Endodermal cell (in vitro differentiated cells): ENCODE measurements around the gene OTOG. TPM values are rescaled to one million over a fixed set of nuclear protein-coding genes. Genes with fewer than 3 reads are reported as not detected.
"Not testable (repeated sequence)": the region's sequence is repeated elsewhere in the genome, so short reads cannot be mapped to it uniquely, and the experiment has no call there.

ENCODE experiments used
- DNase-seq: peaks from one replicate; pipeline ENCODE4 v3.0.0-alpha.2; 2017
- H3K27ac ChIP-seq: 2 replicates; pipeline ENCODE4 v1.5.1; 2013; ENCODE audit warnings: mild to moderate bottlenecking, low read depth, low read length, moderate library complexity
- H3K27me3 ChIP-seq: 2 replicates; pipeline ENCODE4 v1.6.1; 2013; ENCODE audit warnings: mild to moderate bottlenecking, low read length, moderate library complexity; ENCODE audit not compliant: insufficient read depth, control insufficient read depth, poor library complexity, severe bottlenecking
- H3K36me3 ChIP-seq: 2 replicates; pipeline ENCODE4 v1.7.0; 2013; ENCODE audit warnings: mild to moderate bottlenecking, low read length, moderate library complexity; ENCODE audit not compliant: control insufficient read depth, insufficient read depth
- H3K4me1 ChIP-seq: one replicate; pipeline ENCODE4 v1.7.0; 2013; ENCODE audit warnings: low read length; ENCODE audit not compliant: control insufficient read depth, insufficient read depth
- H3K4me3 ChIP-seq: 2 replicates; pipeline ENCODE4 v1.5.1; 2013; ENCODE audit warnings: mild to moderate bottlenecking, low read length, moderate library complexity
- H3K9ac ChIP-seq: 2 replicates; pipeline ENCODE4 v1.6.1; 2013; ENCODE audit warnings: mild to moderate bottlenecking, low read length, moderate library complexity; ENCODE audit not compliant: poor library complexity, severe bottlenecking; ENCODE audit errors: extremely low read depth
- H3K9me3 ChIP-seq: 2 replicates; pipeline ENCODE4 v1.6.1; 2013; ENCODE audit warnings: mild to moderate bottlenecking, low read length, moderate library complexity; ENCODE audit not compliant: control insufficient read depth
- H3K27ac Mint-ChIP-seq: 2 replicates; pipeline ENCODE4 v1.8.0; 2020; ENCODE audit warnings: mixed read lengths
- H3K27me3 Mint-ChIP-seq: 2 replicates; pipeline ENCODE4 v1.8.0; 2021; ENCODE audit warnings: mild to moderate bottlenecking, mixed read lengths; ENCODE audit not compliant: insufficient read depth
- H3K36me3 Mint-ChIP-seq: 2 replicates; pipeline ENCODE4 v1.8.0; 2020; ENCODE audit warnings: low read depth, mixed read lengths
- H3K4me1 Mint-ChIP-seq: 2 replicates; pipeline ENCODE4 v1.8.0; 2020; ENCODE audit warnings: mixed read lengths
- H3K4me3 Mint-ChIP-seq: 2 replicates; pipeline ENCODE4 v1.8.0; 2020; ENCODE audit warnings: mild to moderate bottlenecking, moderate library complexity, mixed read lengths
- H3K9me3 Mint-ChIP-seq: 2 replicates; pipeline ENCODE4 v1.8.0; 2020; ENCODE audit warnings: mild to moderate bottlenecking, mixed read lengths
- CTCF ChIP-seq: fragments of 200-600 bp; sonication (generic); conservative IDR thresholded peaks from 2 replicates; pipeline ENCODE4 v1.5.0; 2021; ENCODE audit warnings: antibody characterized with exemption, mild to moderate bottlenecking
- WGBS, 2 experiments: methylation state at CpG; one replicate each; pipeline versions ENCODE4 v1.1.5 to v1.1.7; 2013; ENCODE audit warnings: missing lambda C conversion rate in 2 of 2, mixed read lengths in 1 of 2; ENCODE audit not compliant: insufficient coverage in 1 of 2, insufficient read length in 1 of 2; 5-methylcytosine and 5-hydroxymethylcytosine counted together
- total RNA-seq, 2 donors: library from RNA; stranded (reverse); fragmentation: NEBNext Ultra II Directional in 1 of 2; extraction: Animal tissue kit (Norgen Biotek cat#: 25700) in 1 of 2; gene quantifications; 2 replicates in 1 of 2; 3 replicates in 1 of 2; pipeline ENCODE4 v1.2.1, GENCODE V29; 2021

Gene OTOG
- total RNA-seq, 2 donors from 2014 or later: 0.33 to 0.55 TPM

- Mint-ChIP-seq H3K36me3 (no peaks in the 10 kb centered on the region), H3K4me3 (no peak overlapping the region), H3K27ac (no peak overlapping the region), H3K9me3 (no peaks in the 10 kb centered on the region), H3K27me3 (peaks cover 18% of the 10 kb centered on the region), H3K4me1 (no peaks in the 10 kb centered on the region)
- no peak overlapping the region for H3K9ac ChIP-seq
- peaks cover 7% of the 10 kb centered on the region for H3K27me3 ChIP-seq
- no peaks in the 10 kb centered on the region for H3K9me3 ChIP-seq
- WGBS, 2 experiments: 92 to 93% methylated on average over 5 of the region's 5 CpGs
- H3K27ac ChIP-seq: no peak overlapping the region
- H3K4me3 ChIP-seq: no peak overlapping the region
- no peaks in the 10 kb centered on the region for H3K36me3 ChIP-seq
- no peak for DNase-seq
- TF ChIP-seq CTCF: no peak
- no peaks in the 10 kb centered on the region for H3K4me1 ChIP-seq
Measured at GRCh38 chr11:17613983-17614382, 66.9 kb downstream of the OTOG start.

- H3K4me1 Mint-ChIP-seq, H3K4me3 Mint-ChIP-seq, H3K9me3 ChIP-seq, H3K27ac Mint-ChIP-seq, H3K36me3 Mint-ChIP-seq, H3K36me3 ChIP-seq, DNase-seq, H3K9ac ChIP-seq, H3K4me3 ChIP-seq, H3K27ac ChIP-seq, H3K4me1 ChIP-seq, H3K9me3 Mint-ChIP-seq: not testable (repeated sequence)
- peaks cover 37% of the 10 kb centered on the region for H3K27me3 ChIP-seq
- WGBS, 2 experiments: 88 to 93% methylated on average over 3 to 4 of the region's 4 CpGs
- H3K27me3 Mint-ChIP-seq: peaks cover 70% of the 10 kb centered on the region
Measured at GRCh38 chr11:17622711-17623110, 75.7 kb downstream of the OTOG start.

- Histone ChIP-seq H3K27ac (no peak overlapping the region), H3K4me1 (no peaks in the 10 kb centered on the region), H3K9me3 (no peaks in the 10 kb centered on the region), H3K27me3 (peaks cover 22% of the 10 kb centered on the region), H3K36me3 (no peaks in the 10 kb centered on the region), H3K9ac (no peak overlapping the region), H3K4me3 (no peak overlapping the region)
- H3K4me3 Mint-ChIP-seq: no peak overlapping the region
- WGBS, 2 experiments: 87 to 90% methylated on average over 2 to 5 of the region's 5 CpGs
- peaks cover 53% of the 10 kb centered on the region for H3K27me3 Mint-ChIP-seq
- DNase-seq: peak; percentile 27
- H3K4me1 Mint-ChIP-seq: no peaks in the 10 kb centered on the region
- no peak for TF ChIP-seq CTCF
- no peaks in the 10 kb centered on the region for H3K36me3 Mint-ChIP-seq
- H3K27ac Mint-ChIP-seq: no peak overlapping the region
- H3K9me3 Mint-ChIP-seq: no peaks in the 10 kb centered on the region
Measured at GRCh38 chr11:17629113-17629512, 82.1 kb downstream of the OTOG start.

- no peaks in the 10 kb centered on the region for H3K9me3 Mint-ChIP-seq
Measured at GRCh38 chr11:17630936-17631335, 83.9 kb downstream of the OTOG start.

More at GRCh38 chr11:17630936-17631335, 83.9 kb downstream of the OTOG start:
- Histone ChIP-seq H3K27ac (no peak overlapping the region), H3K27me3 (peaks cover 6% of the 10 kb centered on the region), H3K4me1 (no peaks in the 10 kb centered on the region), H3K9ac (no peak overlapping the region), H3K4me3 (no peak overlapping the region), H3K9me3 (no peaks in the 10 kb centered on the region), H3K36me3 (no peaks in the 10 kb centered on the region)
- WGBS, 2 experiments: 83 to 94% methylated on average over 2 of the region's 2 CpGs
- H3K4me1 Mint-ChIP-seq: no peaks in the 10 kb centered on the region
- no peaks in the 10 kb centered on the region for H3K36me3 Mint-ChIP-seq
- TF ChIP-seq CTCF: no peak
- peaks cover 36% of the 10 kb centered on the region for H3K27me3 Mint-ChIP-seq
- no peak overlapping the region for H3K27ac Mint-ChIP-seq
- no peak overlapping the region for H3K4me3 Mint-ChIP-seq
- DNase-seq: no peak
